Vagina (tissue), 2 donors: ENCODE data around the gene MYDGF.

Experiments
- POLR2A ChIP-seq, 2 donors: fragments of 450-650 bp; IDR thresholded peaks; one replicate each; pipeline ENCODE4 v1.6.1; 2017; ENCODE audit warnings: antibody characterized with exemption in 2 of 2, mild to moderate bottlenecking in 2 of 2, moderate library complexity in 2 of 2
- POLR2AphosphoS5 ChIP-seq, 2 donors: sonication (generic); formaldehyde crosslinking; IDR thresholded peaks; one replicate each; pipeline ENCODE4 v1.9.0; 2017; ENCODE audit warnings: antibody characterized with exemption in 2 of 2, mild to moderate bottlenecking in 2 of 2, low read depth in 1 of 2; ENCODE audit not compliant: insufficient read depth in 1 of 2
- TF ChIP-seq, protein P1 (sequence below), 3 experiments: fragments of 450-650 bp in 2 of 3; fragments of 200-600 bp in 1 of 3; sonication (generic) in 1 of 3; IDR thresholded peaks; one replicate each; pipeline ENCODE4 v1.5.1; 2017 to 2019; ENCODE audit warnings: antibody characterized with exemption in 3 of 3, mild to moderate bottlenecking in 2 of 3, moderate library complexity in 2 of 3

DNA sequence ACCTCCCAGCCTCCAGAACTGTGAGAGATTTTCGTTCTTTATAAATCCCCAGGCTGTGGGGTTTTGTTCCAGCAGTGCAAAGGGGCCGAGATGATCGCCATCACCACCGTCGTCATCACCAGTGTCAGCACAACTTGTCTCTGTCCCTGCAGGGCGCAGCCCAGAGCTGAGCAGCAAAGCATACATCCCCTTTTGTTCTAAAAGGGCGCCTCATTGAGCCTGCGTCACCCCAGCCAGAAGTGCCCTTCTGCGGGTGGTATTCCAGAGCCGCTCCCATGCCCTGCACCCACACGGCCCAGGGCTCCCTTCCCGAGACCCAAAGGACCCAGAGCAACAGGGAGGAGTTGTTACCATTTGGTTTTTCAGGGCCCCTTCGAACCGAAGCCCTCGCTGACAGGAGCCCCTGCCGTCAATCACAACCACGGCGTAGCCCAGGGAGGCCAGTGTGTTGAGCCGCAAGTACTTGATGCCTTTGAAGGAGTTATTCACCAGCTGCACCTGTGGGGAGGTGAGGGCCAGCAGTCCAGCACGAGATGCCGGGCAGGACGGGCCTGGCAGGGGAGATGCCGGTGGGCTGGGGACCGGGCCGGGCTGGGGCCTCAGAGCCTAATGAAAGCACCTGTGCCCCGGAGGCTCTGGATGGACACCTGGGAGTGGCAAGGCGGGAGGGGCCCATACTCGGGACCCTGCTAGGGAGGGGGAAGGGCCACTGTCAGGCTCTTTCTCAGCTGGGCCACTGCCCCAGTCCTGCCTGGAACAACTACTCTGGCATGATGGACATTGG, 14.4 kb upstream of the MYDGF start:
- TF ChIP-seq, protein P1, sequence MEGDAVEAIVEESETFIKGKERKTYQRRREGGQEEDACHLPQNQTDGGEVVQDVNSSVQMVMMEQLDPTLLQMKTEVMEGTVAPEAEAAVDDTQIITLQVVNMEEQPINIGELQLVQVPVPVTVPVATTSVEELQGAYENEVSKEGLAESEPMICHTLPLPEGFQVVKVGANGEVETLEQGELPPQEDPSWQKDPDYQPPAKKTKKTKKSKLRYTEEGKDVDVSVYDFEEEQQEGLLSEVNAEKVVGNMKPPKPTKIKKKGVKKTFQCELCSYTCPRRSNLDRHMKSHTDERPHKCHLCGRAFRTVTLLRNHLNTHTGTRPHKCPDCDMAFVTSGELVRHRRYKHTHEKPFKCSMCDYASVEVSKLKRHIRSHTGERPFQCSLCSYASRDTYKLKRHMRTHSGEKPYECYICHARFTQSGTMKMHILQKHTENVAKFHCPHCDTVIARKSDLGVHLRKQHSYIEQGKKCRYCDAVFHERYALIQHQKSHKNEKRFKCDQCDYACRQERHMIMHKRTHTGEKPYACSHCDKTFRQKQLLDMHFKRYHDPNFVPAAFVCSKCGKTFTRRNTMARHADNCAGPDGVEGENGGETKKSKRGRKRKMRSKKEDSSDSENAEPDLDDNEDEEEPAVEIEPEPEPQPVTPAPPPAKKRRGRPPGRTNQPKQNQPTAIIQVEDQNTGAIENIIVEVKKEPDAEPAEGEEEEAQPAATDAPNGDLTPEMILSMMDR (IDR thresholded peaks at IDR 0.05) = no peak
- no peak for TF ChIP-seq POLR2A (IDR thresholded peaks at IDR 0.05)
- no peak for TF ChIP-seq POLR2AphosphoS5 (IDR thresholded peaks at IDR 0.05; ENCODE audit: insufficient read depth in 1 of 2, low read depth in 1 of 2)
